GM21717 (cell line): Measurements from ENCODE around the gene MRTFA.
"Not testable (repeated sequence)": the region's sequence is repeated elsewhere in the genome, so short reads cannot be mapped to it uniquely, and the experiment has no call there.

Source experiments
- ATAC-seq: cut with Tn5 transposase; IDR thresholded peaks from one replicate; pipeline ENCODE4 v1.9.1; 2021; ENCODE audit warnings: mild to moderate bottlenecking, moderate library complexity; ENCODE audit not compliant: unreplicated experiment

Gene MRTFA

GRCh38 chr22:40660730-40661129, 24.2 kb upstream of the MRTFA start:
- no peak for ATAC-seq

- ATAC-seq, result no peak
Measured at GRCh38 chr22:40659166-40659565, 22.6 kb upstream of the MRTFA start.

GRCh38 chr22:40656651-40657050, 20.1 kb upstream of the MRTFA start:
- ATAC-seq, result not testable (repeated sequence)

- not testable (repeated sequence) for ATAC-seq
Measured at GRCh38 chr22:40655941-40656340, 19.4 kb upstream of the MRTFA start.

- ATAC-seq, result no peak
Measured at GRCh38 chr22:40654522-40655167, 18.1 kb upstream of the MRTFA start.

GRCh38 chr22:40653361-40653760, 16.8 kb upstream of the MRTFA start:
- no peak for ATAC-seq

GRCh38 chr22:40651563-40652501, 15.3 kb upstream of the MRTFA start:
- peak; percentile 59 for ATAC-seq

- no peak for ATAC-seq
Measured at GRCh38 chr22:40651057-40651456, 14.5 kb upstream of the MRTFA start.

- ATAC-seq, result no peak
Measured at GRCh38 chr22:40648386-40648785, 11.9 kb upstream of the MRTFA start.

- no peak for ATAC-seq
Measured at GRCh38 chr22:40645579-40646197, 9.2 kb upstream of the MRTFA start.

- no peak for ATAC-seq
Measured at GRCh38 chr22:40642316-40642715, 5.8 kb upstream of the MRTFA start.

- ATAC-seq, result no peak
Measured at GRCh38 chr22:40641269-40641668, 4.8 kb upstream of the MRTFA start.

GRCh38 chr22:40638261-40638660, 1.7 kb upstream of the MRTFA start:
- no peak for ATAC-seq

- ATAC-seq, result peak; percentile 8
Measured at GRCh38 chr22:40637183-40638150, 948 bp upstream of the MRTFA start.

- ATAC-seq, result peak; percentile 26
Measured at GRCh38 chr22:40635940-40636379, 559 bp downstream of the MRTFA start.

GRCh38 chr22:40635043-40635939, 1.2 kb downstream of the MRTFA start:
- no peak for ATAC-seq

- ATAC-seq, result no peak
Measured at GRCh38 chr22:40634119-40634903, 2.2 kb downstream of the MRTFA start.

- ATAC-seq, result no peak
Measured at GRCh38 chr22:40633036-40633435, 3.5 kb downstream of the MRTFA start.

- no peak for ATAC-seq
Measured at GRCh38 chr22:40631925-40632324, 4.6 kb downstream of the MRTFA start.
